Omental fat pad (tissue), 4 donors: ENCODE results near the gene EPB42. TPM values are rescaled to one million over a fixed set of nuclear protein-coding genes. Genes with fewer than 3 reads are reported as not detected.
"Not testable (repeated sequence)": the region's sequence is repeated elsewhere in the genome, so short reads cannot be mapped to it uniquely, and the experiment has no call there.

ENCODE experiments used
- ATAC-seq: fragments of 150-250 bp; one replicate; pipeline ENCODE4 v1.9.1; 2016; ENCODE audit warnings: mild to moderate bottlenecking, moderate library complexity; ENCODE audit not compliant: low FRiP score
- DNase-seq: peaks from one replicate; pipeline ENCODE4 v3.0.0-alpha.2; 2019; ENCODE audit warnings: low spot score
- CTCF ChIP-seq, 3 donors: fragments of 450-650 bp; IDR thresholded peaks; one replicate each; pipeline ENCODE4 v1.5.1; 2016 to 2017; ENCODE audit warnings: antibody characterized with exemption in 3 of 3, mild to moderate bottlenecking in 3 of 3, moderate library complexity in 2 of 3
- total RNA-seq, 4 donors: library from RNA; depleted of rRNA; stranded (reverse); fragments of >200 nt; gene quantifications; one replicate each; pipeline ENCODE4 v1.1.0, GENCODE V29; 2016

Gene EPB42
- total RNA-seq, 4 donors from 2014 or later = 1.4 to 4.0 (median 3.0) TPM; not detected in 1

- peak; percentile 96 for ATAC-seq
- DNase-seq = peak; percentile 89
- no peak for TF ChIP-seq CTCF (IDR thresholded peaks at IDR 0.05)
Observed at GRCh38 chr15:43185157-43186002, 35.4 kb downstream of the EPB42 start, which contains the start of gene CCNDBP1. TSS of gene CCNDBP1 (plus strand) at chr15:43185403. CDS start at chr15:43185499, 96 bp downstream.

GRCh38 chr15:43184407-43185124 lies 36.3 kb downstream of the EPB42 start:
- no peak for TF ChIP-seq CTCF (IDR thresholded peaks at IDR 0.05)
- no peak for DNase-seq
- no peak for ATAC-seq

GRCh38 chr15:43183270-43183669 lies 37.5 kb downstream of the EPB42 start:
- DNase-seq (no peak), ATAC-seq (no peak)
- TF ChIP-seq CTCF (IDR thresholded peaks at IDR 0.05) = no peak

- not testable (repeated sequence) for DNase-seq, ATAC-seq
Observed at GRCh38 chr15:43177147-43177546, 43.7 kb downstream of the EPB42 start.

- DNase-seq, ATAC-seq: not testable (repeated sequence)
Observed at GRCh38 chr15:43175656-43176309, 45.0 kb downstream of the EPB42 start.

GRCh38 chr15:43169888-43170287 lies 50.9 kb downstream of the EPB42 start:
- no peak for TF ChIP-seq CTCF (IDR thresholded peaks at IDR 0.05)
- DNase-seq = no peak
- ATAC-seq = no peak

- DNase-seq (no peak), ATAC-seq (no peak)
- no peak for TF ChIP-seq CTCF (IDR thresholded peaks at IDR 0.05)
Observed at GRCh38 chr15:43168192-43169107, 52.4 kb downstream of the EPB42 start.

GRCh38 chr15:43167261-43167660 lies 53.6 kb downstream of the EPB42 start:
- DNase-seq, ATAC-seq: not testable (repeated sequence)
